ENCODE measurements around the gene CYFIP2. TPM values are rescaled to one million over a fixed set of nuclear protein-coding genes. Genes with fewer than 3 reads are reported as not detected.

CYFIP2 gene
- total RNA-seq, 1 donor from 2014 or later: 24.7 TPM

Other genes with a start within 250 kb of the CYFIP2 start
- gene HAVCR1, start 207.0 kb upstream of the CYFIP2 start, total RNA-seq: 0.23 TPM
- gene HAVCR2, start 157.1 kb upstream of the CYFIP2 start, total RNA-seq: 2.9 TPM
- gene MED7, start 123.3 kb upstream of the CYFIP2 start, total RNA-seq: 3.2 TPM
- gene GARIN3, start 99.9 kb upstream of the CYFIP2 start, total RNA-seq: not detected
- gene ITK, start 85.3 kb upstream of the CYFIP2 start, total RNA-seq: 0.70 TPM
- gene NIPAL4, start 194.1 kb downstream of the CYFIP2 start, total RNA-seq: not detected

Measured in left lobe of liver (tissue), 1 donor.